ENCODE data around the gene SORT1. TPM values are rescaled to one million over a fixed set of nuclear protein-coding genes. Genes with fewer than 3 reads are reported as not detected.

SORT1 gene
- total and polyA plus RNA-seq, 2 of the 13 experiments (the other 11 are each of a cell fraction or from before 2014, with no cell fraction given), result 32.4 to 93.0 TPM

DNA sequence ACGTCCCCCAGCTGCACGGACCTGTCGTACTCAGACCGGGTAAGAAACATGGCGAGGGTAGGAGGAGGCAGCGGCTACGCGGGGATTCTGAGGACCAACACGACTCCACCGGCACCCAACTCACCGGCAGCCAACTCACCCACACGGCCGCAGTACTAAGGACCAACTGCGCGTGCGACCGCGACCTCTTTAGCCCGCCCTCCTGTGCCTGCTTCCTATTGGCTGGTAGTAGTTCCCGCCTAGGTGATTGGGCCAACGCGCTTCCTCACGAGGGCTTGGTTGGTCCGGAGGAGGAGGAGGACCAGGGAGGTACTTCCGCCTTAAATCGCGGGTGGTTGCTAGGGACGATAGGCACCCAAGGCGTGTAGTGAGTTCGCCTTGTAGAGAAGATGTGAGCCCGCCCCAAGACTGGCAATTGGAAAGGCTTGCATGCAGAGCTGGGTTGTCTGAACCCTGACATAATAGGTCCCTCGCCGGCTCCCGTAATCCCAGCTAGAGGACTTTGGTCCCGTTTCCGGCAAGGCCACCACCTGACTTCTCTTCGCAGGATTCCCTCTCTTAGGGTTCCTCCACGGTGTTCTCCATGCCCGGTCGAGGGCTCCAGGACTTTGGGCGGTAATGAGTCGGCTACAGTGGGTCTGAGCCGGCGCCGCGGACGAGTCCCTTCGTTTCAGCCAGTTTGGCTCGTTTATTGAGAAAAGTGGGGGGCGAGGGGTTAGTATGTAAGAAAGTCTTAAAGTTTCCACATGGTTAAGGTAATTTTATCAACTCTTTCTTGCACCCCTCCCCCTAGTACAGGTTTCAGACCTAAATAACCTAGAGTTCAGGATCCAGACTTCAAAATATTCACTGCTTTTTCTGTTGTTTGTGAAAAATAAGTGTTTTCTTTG lies 28.8 kb upstream of the SORT1 start, which contains the start of gene PSMA5 (continued):
- TF ChIP-seq, protein P1, sequence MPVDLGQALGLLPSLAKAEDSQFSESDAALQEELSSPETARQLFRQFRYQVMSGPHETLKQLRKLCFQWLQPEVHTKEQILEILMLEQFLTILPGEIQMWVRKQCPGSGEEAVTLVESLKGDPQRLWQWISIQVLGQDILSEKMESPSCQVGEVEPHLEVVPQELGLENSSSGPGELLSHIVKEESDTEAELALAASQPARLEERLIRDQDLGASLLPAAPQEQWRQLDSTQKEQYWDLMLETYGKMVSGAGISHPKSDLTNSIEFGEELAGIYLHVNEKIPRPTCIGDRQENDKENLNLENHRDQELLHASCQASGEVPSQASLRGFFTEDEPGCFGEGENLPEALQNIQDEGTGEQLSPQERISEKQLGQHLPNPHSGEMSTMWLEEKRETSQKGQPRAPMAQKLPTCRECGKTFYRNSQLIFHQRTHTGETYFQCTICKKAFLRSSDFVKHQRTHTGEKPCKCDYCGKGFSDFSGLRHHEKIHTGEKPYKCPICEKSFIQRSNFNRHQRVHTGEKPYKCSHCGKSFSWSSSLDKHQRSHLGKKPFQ (CRISPR knock-in tag; IDR thresholded peaks at IDR 0.05; ENCODE audit: insufficient replicate concordance), result peak; percentile 63
- no peak for TF ChIP-seq ZNF441 (CRISPR knock-in tag; IDR thresholded peaks at IDR 0.05; ENCODE audit: borderline replicate concordance)
- peak; percentile 80 for TF ChIP-seq POLR2AphosphoS5 (IDR thresholded peaks at IDR 0.05; ENCODE audit: low read depth, low read length)
- TF ChIP-seq MXD1 (CRISPR knock-in tag; IDR thresholded peaks at IDR 0.05), result peak; percentile 43
- TF ChIP-seq NFE2L1 (CRISPR knock-in tag; IDR thresholded peaks at IDR 0.05; ENCODE audit: borderline replicate concordance), result 0 out of 2 replicates have a peak, but pooled peaks have one; percentile 14
- TF ChIP-seq RAD21 (CRISPR knock-in tag; IDR thresholded peaks at IDR 0.05), result peak; percentile 60
- peak; percentile 75; the same call in 1 of the 2 replicates for TF ChIP-seq ZNF124 (CRISPR knock-in tag; IDR thresholded peaks at IDR 0.05)
- TF ChIP-seq USF2 (IDR thresholded peaks at IDR 0.05; ENCODE audit: low read depth, low read length), result peak; percentile 67
- TF ChIP-seq USF2 (CRISPR knock-in tag; IDR thresholded peaks at IDR 0.05; ENCODE audit: borderline replicate concordance), result peak; percentile 83; the same call in 1 of the 2 replicates
- TF ChIP-seq GMEB1 (CRISPR knock-in tag; IDR thresholded peaks at IDR 0.05; ENCODE audit: borderline replicate concordance), result peak; percentile 69
- TF ChIP-seq CEBPB (IDR thresholded peaks at IDR 0.05; ENCODE audit: borderline replicate concordance, low read depth, low read length), result no peak
- TF ChIP-seq NR0B2 (CRISPR knock-in tag; IDR thresholded peaks at IDR 0.05), result peak; percentile 73; the same call in 1 of the 2 replicates
- peak; percentile 87; the same call in 1 of the 2 replicates for TF ChIP-seq ZFP91 (CRISPR knock-in tag; IDR thresholded peaks at IDR 0.05; ENCODE audit: borderline replicate concordance)
- peak; percentile 27; the same call in 1 of the 2 replicates for TF ChIP-seq ZBTB4 (CRISPR knock-in tag; IDR thresholded peaks at IDR 0.05; ENCODE audit: borderline replicate concordance)
- TF ChIP-seq SP2 (CRISPR knock-in tag; IDR thresholded peaks at IDR 0.05), result peak; percentile 89
